ENCODE results near the gene DNALI1.

DNALI1 gene

DNA sequence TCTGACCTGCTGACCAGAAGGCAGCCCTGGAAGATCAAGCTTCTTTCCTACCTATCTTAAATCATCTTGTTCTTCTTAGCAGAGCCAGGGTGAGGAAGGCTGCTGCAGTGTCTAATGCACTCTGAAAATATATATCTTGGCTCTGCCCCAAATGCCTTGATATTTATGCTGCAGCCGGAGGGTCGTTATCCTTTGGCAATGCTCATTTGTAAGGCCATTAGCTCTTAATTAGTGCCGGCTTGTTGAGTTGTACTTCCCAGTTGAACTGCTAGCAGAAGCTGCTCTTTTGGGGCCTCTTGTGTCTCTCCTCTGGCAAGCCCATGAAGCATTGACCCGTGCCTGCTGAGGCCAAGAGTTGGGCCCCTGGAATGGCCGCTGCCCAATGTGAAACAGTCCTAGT, 43.2 kb downstream of the DNALI1 start:
- no peak for FAIRE-seq
- no peak for DNase-seq (ENCODE audit: insufficient read length, low spot score)

DNA sequence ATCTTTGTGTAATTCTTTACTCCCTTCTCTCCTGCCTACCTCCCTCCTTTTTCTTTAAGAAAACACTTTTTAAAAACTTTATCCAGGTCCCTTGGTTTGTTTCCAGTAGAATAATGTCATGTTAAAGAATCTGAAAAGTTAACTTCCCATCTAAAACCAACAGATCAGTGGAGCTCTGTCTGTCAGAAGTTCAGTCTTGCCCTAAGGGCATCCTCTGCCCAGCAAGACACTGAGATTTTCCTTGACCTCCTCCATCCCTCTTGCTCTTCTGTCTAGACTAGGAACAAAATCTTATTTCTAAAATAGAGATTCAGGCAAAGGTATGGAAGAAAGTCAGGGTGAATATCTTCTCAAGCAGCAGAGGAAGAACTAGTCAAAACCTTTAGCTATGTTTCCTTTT, 44.7 kb downstream of the DNALI1 start:
- no peak for FAIRE-seq

DNA sequence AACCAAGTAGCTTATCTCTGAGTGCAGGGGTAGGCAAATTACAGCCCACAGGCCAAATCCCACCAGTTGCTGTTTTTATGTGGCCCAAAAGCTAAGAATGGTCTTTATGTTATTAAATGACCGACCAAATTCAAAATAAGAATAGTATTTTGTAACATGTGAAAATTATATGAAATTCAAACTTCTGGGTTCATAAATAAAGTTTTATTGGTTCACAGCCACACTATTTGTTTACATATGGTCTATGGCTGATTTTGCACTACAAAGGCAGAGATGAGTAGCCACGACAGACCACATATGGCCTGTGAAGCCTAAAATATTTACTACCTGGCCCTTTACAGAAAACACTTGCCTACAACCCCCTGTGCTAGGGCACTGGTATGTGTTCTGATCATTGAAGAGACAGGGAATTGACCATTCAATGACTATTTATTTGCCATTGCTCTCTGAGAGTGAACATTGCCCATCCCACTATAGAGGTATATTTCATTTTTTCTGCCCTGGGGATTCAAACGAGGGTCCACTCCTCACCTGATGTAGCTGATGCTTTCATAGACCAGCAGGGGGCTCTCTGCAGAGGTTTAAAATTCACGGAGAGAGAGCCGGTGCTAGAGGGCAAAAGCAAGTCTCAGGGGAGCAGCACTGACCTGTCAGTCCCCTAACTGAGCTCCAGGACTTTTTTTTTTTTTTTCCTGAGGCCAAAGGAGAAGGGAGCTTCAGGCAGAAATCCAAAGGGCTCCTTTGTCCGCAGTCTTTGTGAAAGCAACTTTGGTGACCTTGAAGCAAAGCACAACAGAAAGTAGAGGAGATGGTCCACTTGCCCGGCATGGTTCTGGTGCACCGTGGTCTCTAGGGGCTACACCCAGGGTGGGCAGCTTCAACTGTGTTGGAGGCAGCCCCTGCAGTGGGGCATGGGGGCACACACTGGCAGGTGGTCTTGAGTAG, 46.3 kb downstream of the DNALI1 start:
- peak; percentile 35 for DNase-seq (ENCODE audit: insufficient read length, low spot score)
- no peak for FAIRE-seq

More for the DNA sequence above, 44.7 kb downstream of the DNALI1 start:
- DNase-seq (ENCODE audit: insufficient read length, low spot score), result no peak

DNA sequence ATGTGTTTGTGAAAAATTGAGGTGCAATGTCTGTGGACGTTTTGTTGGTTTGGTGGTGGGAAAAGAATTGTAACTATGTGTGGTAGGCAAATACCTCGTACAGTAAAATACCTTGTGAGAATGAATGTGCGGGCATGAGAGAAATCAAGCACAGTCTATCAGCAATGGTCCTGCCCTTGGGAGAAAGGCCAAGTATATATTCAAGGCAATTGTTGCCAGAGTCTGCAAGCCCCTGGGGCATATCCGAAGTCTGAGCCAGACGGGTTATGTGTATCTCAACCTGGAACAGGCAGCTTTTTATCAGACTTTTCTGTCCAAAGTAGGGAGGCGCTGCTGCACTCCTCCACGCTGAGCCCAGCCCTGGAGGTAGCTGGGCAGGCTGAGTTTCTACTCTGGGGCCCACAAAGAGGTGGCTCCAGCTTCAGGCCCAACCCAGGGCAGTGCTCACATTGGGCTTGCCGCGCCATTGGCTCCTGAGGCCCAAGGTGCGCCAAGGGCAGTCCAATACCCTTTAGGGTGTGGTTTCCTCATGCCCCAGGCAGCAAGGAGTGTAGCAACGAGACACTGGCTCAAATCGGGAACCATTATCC, 48.4 kb downstream of the DNALI1 start:
- no peak for FAIRE-seq

DNA sequence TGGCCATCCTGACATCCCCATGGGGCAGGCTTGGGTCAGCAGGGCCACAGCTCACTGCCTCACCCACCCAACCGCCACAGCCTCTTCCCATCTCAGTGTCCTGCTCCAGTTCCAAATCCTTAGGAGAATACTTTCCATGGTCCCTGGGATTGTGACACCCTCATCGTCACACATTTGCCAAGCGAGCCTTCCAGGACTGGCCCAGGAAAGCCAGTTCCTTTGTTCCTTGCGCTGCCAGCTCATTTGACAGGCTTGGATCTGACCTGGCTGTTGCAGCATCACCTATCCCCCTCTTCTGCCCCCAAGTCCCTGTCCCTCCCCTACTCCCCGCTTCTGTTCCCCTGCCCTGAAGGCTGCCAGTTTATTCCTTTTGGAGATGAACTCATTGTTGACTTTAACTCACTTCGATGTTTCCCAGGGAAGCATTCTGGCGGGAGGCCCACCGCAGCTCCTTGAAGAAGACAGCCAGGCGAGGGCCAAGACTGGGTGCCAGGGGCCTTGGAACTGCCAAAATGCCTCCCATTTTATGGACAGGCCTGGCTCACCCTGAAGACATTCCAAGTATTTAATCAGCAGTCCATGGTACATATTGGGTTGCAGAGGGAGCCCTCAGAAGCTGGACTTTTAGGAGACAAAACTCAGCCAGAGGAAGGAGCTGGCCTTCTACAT, 49.2 kb downstream of the DNALI1 start:
- no peak for FAIRE-seq

More for the DNA sequence above, 48.4 kb downstream of the DNALI1 start:
- no peak for DNase-seq (ENCODE audit: insufficient read length, low spot score)

DNA sequence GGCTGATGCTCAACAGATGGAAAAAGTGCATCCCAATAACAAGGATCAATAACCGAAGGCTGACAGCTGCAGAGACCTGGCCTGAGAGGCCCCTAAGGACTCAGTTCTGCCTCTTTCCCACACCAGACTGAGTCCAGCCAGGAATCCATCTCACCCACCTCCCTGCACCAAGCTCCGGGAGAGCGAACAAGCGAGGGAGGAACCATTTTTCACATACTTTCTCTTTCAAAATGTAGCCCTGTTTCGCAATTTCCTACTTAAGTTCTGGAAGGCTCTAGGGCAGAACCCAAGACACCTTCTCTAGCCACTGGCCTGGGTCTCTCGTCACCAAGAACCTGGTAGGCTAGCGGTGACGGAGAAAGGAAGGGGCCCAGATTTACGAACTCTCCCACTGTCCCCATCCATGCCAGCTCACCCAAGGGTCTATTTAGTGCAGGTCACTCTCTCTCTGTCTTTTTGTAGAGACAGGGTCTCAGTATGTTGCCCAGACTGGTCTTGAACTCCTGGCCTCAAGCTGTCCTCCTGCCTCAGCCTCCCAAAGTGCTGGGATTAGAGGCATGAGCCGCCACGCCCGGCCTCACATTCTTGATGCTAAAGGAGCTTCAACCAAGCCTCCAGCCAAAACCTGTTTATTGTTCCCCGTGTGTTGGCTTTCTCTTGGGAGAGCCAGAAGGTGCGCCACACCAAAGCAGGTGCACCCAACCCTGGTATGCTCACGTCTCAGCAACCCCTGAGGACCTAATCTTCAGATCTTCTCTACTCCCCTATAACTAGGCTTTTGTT, 49.9 kb downstream of the DNALI1 start:
- DNase-seq (ENCODE audit: insufficient read length, low spot score) (no peak), FAIRE-seq (no peak)

More for the DNA sequence above, 49.2 kb downstream of the DNALI1 start:
- no peak for DNase-seq (ENCODE audit: insufficient read length, low spot score)

DNA sequence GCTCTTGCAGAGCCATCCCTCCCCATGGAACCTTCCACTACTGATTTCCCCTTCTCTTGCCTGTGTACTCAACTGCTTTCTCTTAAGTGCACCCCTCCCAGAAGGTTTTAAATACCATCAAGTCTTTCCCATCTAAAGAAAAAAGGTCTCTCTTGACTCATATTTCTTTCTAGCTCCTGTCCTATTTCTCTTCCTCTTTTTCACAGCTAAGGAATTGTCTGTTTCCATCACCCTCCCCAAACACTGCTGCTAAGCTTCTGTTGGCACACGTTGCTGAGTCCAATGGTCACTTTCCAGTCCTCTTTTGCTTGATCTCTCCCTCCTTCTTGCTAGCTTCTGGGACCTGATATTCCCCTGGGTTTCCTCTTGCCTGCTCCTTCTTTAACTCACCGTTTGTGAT, 52.3 kb downstream of the DNALI1 start:
- FAIRE-seq (no peak), DNase-seq (ENCODE audit: insufficient read length, low spot score) (no peak)

DNA sequence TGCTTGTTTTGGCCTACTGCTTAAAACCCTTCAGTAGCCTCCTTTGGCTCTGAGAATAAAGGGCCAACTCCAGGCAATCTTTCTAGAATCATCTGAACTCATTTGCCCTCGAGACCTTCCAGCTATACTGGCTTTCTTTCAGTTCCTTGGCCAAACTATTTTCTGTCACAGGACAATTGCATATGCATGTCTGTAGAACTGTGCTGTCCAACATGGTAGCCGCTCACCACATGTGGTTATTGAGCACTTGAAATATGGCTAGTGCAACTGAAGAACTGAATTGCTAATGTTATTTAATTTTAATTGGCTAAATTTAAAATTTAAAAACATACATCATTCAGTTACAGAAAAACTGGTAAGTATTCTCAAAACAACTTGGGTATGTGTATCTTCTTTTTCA, 53.3 kb downstream of the DNALI1 start:
- FAIRE-seq, result no peak
- DNase-seq (ENCODE audit: insufficient read length, low spot score), result no peak

DNA sequence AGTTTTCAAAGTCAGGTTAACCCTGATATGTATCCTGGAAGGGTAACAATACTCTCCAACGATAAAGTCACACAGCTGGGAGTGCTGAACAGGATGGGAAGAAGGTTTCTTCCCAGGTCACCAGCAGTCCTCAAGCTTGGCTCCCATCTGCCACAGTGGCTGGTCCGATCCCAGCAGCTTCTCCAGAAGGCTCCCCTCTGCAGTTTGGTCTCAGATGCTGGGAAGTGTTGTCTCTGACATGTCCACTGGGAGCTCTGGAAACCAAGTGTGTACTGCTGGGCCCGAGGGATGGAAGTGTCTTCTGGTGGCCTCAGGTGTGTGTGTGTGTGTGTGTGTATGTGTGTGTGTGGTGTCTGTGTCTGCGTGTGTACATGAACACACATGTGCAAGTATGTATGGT, 55.4 kb downstream of the DNALI1 start:
- no peak for FAIRE-seq
- DNase-seq (ENCODE audit: insufficient read length, low spot score), result no peak

DNA sequence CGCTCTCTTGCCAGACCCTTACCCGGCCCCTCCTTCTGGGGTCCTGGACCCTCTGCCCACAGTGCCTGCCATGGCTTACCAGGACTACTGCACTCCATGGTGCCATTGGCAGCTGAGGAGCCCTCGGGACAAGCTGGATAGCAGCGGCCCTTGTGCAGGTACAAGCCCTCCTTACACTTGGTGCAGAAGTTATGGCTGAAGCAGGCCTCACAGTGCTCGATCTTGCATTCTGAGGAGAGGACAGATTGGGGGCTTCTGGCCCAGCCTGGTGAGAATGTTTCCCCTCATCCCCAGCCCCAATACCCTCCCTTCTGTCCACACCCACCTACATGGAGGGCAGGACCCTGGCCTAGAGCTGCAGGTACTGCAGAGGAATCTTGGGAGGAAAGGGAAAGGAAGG, 57.4 kb downstream of the DNALI1 start:
- FAIRE-seq, result no peak

DNA sequence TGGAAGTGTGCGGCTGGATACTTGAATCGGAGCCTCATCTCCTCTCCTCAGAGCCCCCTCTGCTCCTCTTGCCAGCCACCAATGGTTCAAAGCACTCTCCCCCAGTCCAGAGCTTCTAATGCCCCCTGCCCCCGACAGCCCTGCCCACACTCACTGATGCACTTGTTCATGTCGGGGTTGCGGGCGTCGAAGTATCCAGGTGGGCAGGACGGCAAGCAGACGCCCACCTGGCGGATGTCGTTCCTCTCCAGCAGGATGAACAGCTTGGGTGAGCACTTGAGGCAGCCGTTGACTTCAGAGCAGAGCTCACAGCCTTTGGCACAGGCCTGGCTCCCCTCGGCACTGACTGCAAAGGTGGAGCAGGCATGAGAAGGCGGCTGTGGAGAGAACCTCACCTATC, 59.6 kb downstream of the DNALI1 start:
- FAIRE-seq (no peak), DNase-seq (ENCODE audit: insufficient read length, low spot score) (no peak)

More for the DNA sequence above, 57.4 kb downstream of the DNALI1 start:
- no peak for DNase-seq (ENCODE audit: insufficient read length, low spot score)
